Mesenchymal stem cell (in vitro differentiated cells and primary cell): ENCODE data around the gene DMXL1.

Experiments used
- DNase-seq: peaks from one replicate; pipeline ENCODE4 v3.0.0-alpha.2; 2013
- H2AFZ ChIP-seq: one replicate; pipeline ENCODE4 v1.6.1; 2013; ENCODE audit warnings: low read depth, mild to moderate bottlenecking, control low read depth, inconsistent platforms, low read length, moderate library complexity
- H2AK5ac ChIP-seq: 2 replicates; pipeline ENCODE4 v1.6.1; 2013; ENCODE audit warnings: low read length, moderate library complexity, mild to moderate bottlenecking, inconsistent platforms; ENCODE audit not compliant: severe bottlenecking
- H2BK120ac ChIP-seq: one replicate; pipeline ENCODE4 v1.6.1; 2013; ENCODE audit warnings: low read depth, mild to moderate bottlenecking, inconsistent platforms, low read length, moderate library complexity
- H2BK12ac ChIP-seq, 2 experiments: one replicate each; pipeline ENCODE4 v1.6.1; 2013; ENCODE audit warnings: inconsistent platforms in 2 of 2, low read length in 2 of 2, mild to moderate bottlenecking in 2 of 2, moderate library complexity in 2 of 2, control low read depth in 1 of 2
- H2BK15ac ChIP-seq: one replicate; pipeline ENCODE4 v1.6.1; 2013; ENCODE audit warnings: mild to moderate bottlenecking, low read depth, inconsistent platforms; ENCODE audit not compliant: poor library complexity, severe bottlenecking
- H2BK5ac ChIP-seq: 2 replicates; pipeline ENCODE4 v1.6.1; 2013; ENCODE audit warnings: low read depth, mild to moderate bottlenecking, low read length, control low read depth, inconsistent platforms; ENCODE audit not compliant: poor library complexity, severe bottlenecking
- H3K14ac ChIP-seq, 2 experiments: one replicate each; pipeline ENCODE4 v1.6.1; 2013; ENCODE audit warnings: inconsistent platforms in 2 of 2, low read length in 2 of 2, control low read depth in 1 of 2, mild to moderate bottlenecking in 1 of 2, moderate library complexity in 1 of 2
- H3K18ac ChIP-seq, 2 experiments: one replicate each; pipeline ENCODE4 v1.6.1; 2013; ENCODE audit warnings: inconsistent platforms in 2 of 2, low read length in 2 of 2, control low read depth in 1 of 2, low read depth in 1 of 2, mild to moderate bottlenecking in 1 of 2
- H3K23ac ChIP-seq, 2 experiments: one replicate each; pipeline ENCODE4 v1.6.1; 2013; ENCODE audit warnings: inconsistent platforms in 2 of 2, low read length in 2 of 2, mild to moderate bottlenecking in 2 of 2, moderate library complexity in 2 of 2, control low read depth in 1 of 2
- H3K27ac ChIP-seq: 2 replicates; pipeline ENCODE4 v1.5.1; 2013; ENCODE audit warnings: mild to moderate bottlenecking, moderate library complexity, low read length, control low read depth, inconsistent platforms; ENCODE audit not compliant: poor library complexity, severe bottlenecking
- H3K27me3 ChIP-seq, 2 experiments: 2 replicates each; pipeline versions ENCODE4 v1.6.1 to v1.7.0; 2013; ENCODE audit warnings: low read length in 2 of 2, mild to moderate bottlenecking in 2 of 2, moderate library complexity in 2 of 2, control low read depth in 1 of 2, inconsistent platforms in 1 of 2; ENCODE audit not compliant: control insufficient read depth in 1 of 2, insufficient read depth in 1 of 2
- H3K36me3 ChIP-seq, 2 experiments: 2 replicates each; pipeline versions ENCODE4 v1.6.1 to v1.7.0; 2013; ENCODE audit warnings: low read length in 2 of 2, control low read depth in 1 of 2, inconsistent platforms in 1 of 2, low read depth in 1 of 2, mild to moderate bottlenecking in 1 of 2; ENCODE audit not compliant: insufficient read depth in 2 of 2, control insufficient read depth in 1 of 2
- H3K4ac ChIP-seq, 2 experiments: one replicate each; pipeline ENCODE4 v1.6.1; 2013; ENCODE audit warnings: inconsistent platforms in 2 of 2, low read length in 2 of 2, mild to moderate bottlenecking in 2 of 2, moderate library complexity in 2 of 2, control low read depth in 1 of 2, low read depth in 1 of 2
- H3K4me1 ChIP-seq: 2 replicates; pipeline ENCODE4 v1.6.1; 2013; ENCODE audit warnings: low read depth, low read length, control low read depth; ENCODE audit not compliant: control insufficient read depth, insufficient read depth
- H3K4me2 ChIP-seq: 2 replicates; pipeline ENCODE4 v1.6.1; 2013; ENCODE audit warnings: low read length, mild to moderate bottlenecking, inconsistent platforms; ENCODE audit not compliant: poor library complexity, severe bottlenecking
- H3K4me3 ChIP-seq, 2 experiments: 2 replicates each; pipeline versions ENCODE4 v1.5.1 to v1.7.0; 2013; ENCODE audit warnings: low read length in 2 of 2, mild to moderate bottlenecking in 2 of 2, control low read depth in 1 of 2, low read depth in 1 of 2; ENCODE audit not compliant: insufficient read depth in 1 of 2
- H3K79me1 ChIP-seq: replicated peaks from 2 replicates; pipeline ENCODE4 v1.6.1; 2013; ENCODE audit warnings: mild to moderate bottlenecking, control low read depth, low read length, inconsistent platforms; ENCODE audit not compliant: poor library complexity, severe bottlenecking
- H3K9ac ChIP-seq: 2 replicates; pipeline ENCODE4 v1.7.0; 2013; ENCODE audit warnings: mild to moderate bottlenecking, low read length, moderate library complexity
- H3K9me3 ChIP-seq: 2 replicates; pipeline ENCODE4 v1.7.0; 2013; ENCODE audit warnings: mild to moderate bottlenecking, low read length; ENCODE audit not compliant: control insufficient read depth
- H4K8ac ChIP-seq: one replicate; pipeline ENCODE4 v1.6.1; 2013; ENCODE audit warnings: inconsistent platforms, mild to moderate bottlenecking, low read length, moderate library complexity
- H4K91ac ChIP-seq: one replicate; pipeline ENCODE4 v1.6.1; 2013; ENCODE audit warnings: mild to moderate bottlenecking, low read length, inconsistent platforms
- WGBS: methylation state at CpG from one replicate; pipeline ENCODE4 v1.1.7; 2013; ENCODE audit warnings: mixed read lengths; 5-methylcytosine and 5-hydroxymethylcytosine counted together

Gene DMXL1

DNA sequence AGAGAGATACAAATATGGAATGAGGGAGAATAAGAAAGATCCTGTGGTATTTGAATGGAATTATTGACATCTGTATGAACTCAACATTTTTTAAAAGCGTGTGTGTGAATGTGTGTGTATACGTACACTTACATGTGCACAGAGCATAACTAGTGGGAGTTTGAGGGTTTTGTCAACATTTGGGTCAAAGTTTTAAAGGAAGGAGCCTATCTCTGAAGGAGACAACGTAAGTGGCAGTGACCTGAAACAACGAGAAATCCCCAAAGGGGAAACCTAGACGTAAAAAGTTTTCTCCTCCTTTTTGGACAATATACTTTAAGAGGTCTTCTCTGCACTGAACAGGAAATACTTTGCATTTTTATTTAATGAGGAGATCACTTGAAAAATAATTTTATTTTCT, 42.3 kb upstream of the DMXL1 start:
- no peak overlapping the region for H3K14ac ChIP-seq
- H3K27ac ChIP-seq: no peak overlapping the region
- H3K79me1 ChIP-seq: no peaks in the 10 kb centered on the region
- no peak overlapping the region for H2BK15ac ChIP-seq
- no peak overlapping the region for H4K91ac ChIP-seq
- H2BK12ac ChIP-seq: no peak overlapping the region
- H3K9ac ChIP-seq: no peak overlapping the region
- no peaks in the 10 kb centered on the region for H3K27me3 ChIP-seq
- WGBS: 81% methylated on average over 3 of the region's 5 CpGs
- H2AFZ ChIP-seq: no peak overlapping the region
- no peak overlapping the region for H4K8ac ChIP-seq
- H3K23ac ChIP-seq: no peak overlapping the region
- H3K18ac ChIP-seq: no peak overlapping the region
- H2BK5ac ChIP-seq: no peak overlapping the region
- no peak for DNase-seq
- peak overlapping the region; percentile 21 for H3K4me2 ChIP-seq
- H3K4me3 ChIP-seq: no peak overlapping the region
- H3K4ac ChIP-seq: no peak overlapping the region
- H3K4me1 ChIP-seq: no peaks in the 10 kb centered on the region
- no peaks in the 10 kb centered on the region for H3K36me3 ChIP-seq
- no peak overlapping the region for H2AK5ac ChIP-seq
- no peak overlapping the region for H2BK120ac ChIP-seq
- H3K9me3 ChIP-seq: no peaks in the 10 kb centered on the region

DNA sequence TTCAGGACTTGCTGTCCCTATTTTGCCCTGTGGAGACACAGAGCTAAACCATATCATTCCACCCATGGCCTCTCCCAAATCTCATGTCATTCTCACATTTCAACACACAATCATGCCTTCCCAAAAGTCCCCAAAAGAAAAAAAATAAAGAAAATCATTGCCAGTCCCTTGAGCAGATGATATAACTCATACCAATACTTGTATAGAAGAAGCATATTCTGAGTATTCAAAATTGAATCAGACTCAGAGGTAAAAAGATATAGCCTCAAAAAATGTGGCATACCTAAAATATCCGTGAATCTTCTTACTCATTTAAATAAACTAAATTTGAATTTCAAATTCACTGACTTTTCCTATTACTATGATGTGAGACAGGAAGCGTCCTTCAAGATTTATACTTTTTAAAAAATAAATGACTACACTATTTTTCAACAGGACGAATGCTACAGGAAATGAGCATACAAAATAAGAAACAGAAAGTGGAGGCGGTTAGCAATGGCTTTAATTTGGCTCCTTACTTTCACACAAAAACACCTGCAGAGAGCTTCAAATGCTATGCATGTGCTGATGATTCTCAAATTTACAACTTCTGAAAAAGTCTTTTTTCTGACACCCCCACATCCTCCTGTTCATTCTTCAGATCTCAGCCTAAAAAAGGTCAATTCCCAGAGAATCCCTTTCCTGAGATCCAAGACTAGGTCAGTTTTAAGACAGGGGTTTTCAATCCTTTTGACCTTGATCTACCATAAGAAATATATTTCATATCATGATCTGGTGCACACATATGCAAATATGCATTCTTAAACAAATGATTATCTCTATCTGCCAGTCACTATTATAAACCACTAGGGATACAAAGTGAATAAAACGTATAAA, 39.6 kb upstream of the DMXL1 start:
- Histone ChIP-seq H3K23ac (no peak overlapping the region), H3K4me2 (no peak overlapping the region), H3K27me3 (no peaks in the 10 kb centered on the region), H3K4me1 (no peaks in the 10 kb centered on the region), H3K4ac (no peak overlapping the region), H4K8ac (no peak overlapping the region), H3K36me3 (no peaks in the 10 kb centered on the region), H4K91ac (no peak overlapping the region), H2BK12ac (no peak overlapping the region), H2BK120ac (no peak overlapping the region), H3K18ac (no peak overlapping the region), H3K27ac (no peak overlapping the region), H2AFZ (no peak overlapping the region), H2BK5ac (no peak overlapping the region), H2BK15ac (no peak overlapping the region), H2AK5ac (no peak overlapping the region), H3K4me3 (no peak overlapping the region), H3K9ac (no peak overlapping the region), H3K14ac (no peak overlapping the region), H3K79me1 (no peaks in the 10 kb centered on the region), H3K9me3 (no peaks in the 10 kb centered on the region)
- DNase-seq: no peak
- 71% methylated on average over 5 of the region's 5 CpGs for whole genome bisulfite sequencing

DNA sequence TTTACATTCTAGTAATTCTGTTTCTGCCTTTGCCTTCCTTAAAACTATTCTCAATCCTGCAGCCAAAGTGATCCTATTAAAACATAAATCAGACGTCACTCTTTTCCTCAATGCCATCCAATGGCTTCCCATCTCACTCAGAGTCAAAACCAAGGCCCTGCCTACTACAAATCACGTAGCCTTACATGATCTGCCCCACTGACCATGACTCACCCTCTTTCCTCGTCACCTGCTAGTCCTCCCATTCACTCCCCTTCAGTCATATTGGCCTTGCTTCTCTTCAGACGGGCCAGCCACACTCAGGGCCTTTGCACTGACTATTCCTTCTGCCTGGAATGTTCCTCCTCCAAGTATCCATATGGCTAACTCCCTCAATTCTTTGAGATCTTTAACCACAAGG, 39.0 kb upstream of the DMXL1 start:
- Histone ChIP-seq H3K9ac (no peak overlapping the region), H3K18ac (peak overlapping the region in 1 of 2 experiments; percentile 6), H4K8ac (no peak overlapping the region), H2BK5ac (no peak overlapping the region), H3K9me3 (no peaks in the 10 kb centered on the region), H3K27me3 (no peaks in the 10 kb centered on the region), H3K4ac (no peak overlapping the region), H3K14ac (no peak overlapping the region), H4K91ac (peak overlapping the region; percentile 50), H3K4me2 (no peak overlapping the region), H3K4me1 (peaks cover 1% of the 10 kb centered on the region), H3K23ac (no peak overlapping the region), H3K4me3 (no peak overlapping the region), H2BK12ac (no peak overlapping the region), H3K27ac (no peak overlapping the region), H3K79me1 (no peaks in the 10 kb centered on the region), H2AK5ac (no peak overlapping the region), H2BK15ac (no peak overlapping the region), H2AFZ (no peak overlapping the region), H3K36me3 (no peaks in the 10 kb centered on the region), H2BK120ac (no peak overlapping the region)
- DNase-seq: no peak
- WGBS: 51% methylated on average over 4 of the region's 4 CpGs

GRCh38 chr5:119032656-119033055, 38.2 kb upstream of the DMXL1 start:
- Histone ChIP-seq H4K8ac (no peak overlapping the region), H2BK120ac (no peak overlapping the region), H2BK15ac (no peak overlapping the region), H2AFZ (no peak overlapping the region), H3K27ac (no peak overlapping the region), H3K4me2 (no peak overlapping the region), H4K91ac (no peak overlapping the region), H3K36me3 (no peaks in the 10 kb centered on the region), H2BK5ac (no peak overlapping the region), H3K79me1 (no peaks in the 10 kb centered on the region), H3K4me1 (peaks cover 1% of the 10 kb centered on the region), H3K9ac (no peak overlapping the region), H3K27me3 (no peaks in the 10 kb centered on the region), H3K4ac (no peak overlapping the region), H2AK5ac (no peak overlapping the region), H2BK12ac (no peak overlapping the region), H3K18ac (no peak overlapping the region), H3K23ac (no peak overlapping the region), H3K14ac (no peak overlapping the region), H3K9me3 (no peaks in the 10 kb centered on the region), H3K4me3 (no peak overlapping the region)
- 100% methylated on average over 2 of the region's 3 CpGs for WGBS
- DNase-seq: peak; percentile 7
